Jurkat, Clone E6-1 (cell line): ENCODE measurements around the gene GNLY.

Source experiments
- DNase-seq: peaks from one replicate; pipeline ENCODE4 v3.0.0-alpha.2; 2011; ENCODE audit warnings: low read depth, low spot score
- H3K4me3 ChIP-seq: 2 replicates; pipeline ENCODE4 v1.5.1; 2011; ENCODE audit warnings: mild to moderate bottlenecking, low read length, control low read depth, moderate library complexity

The GNLY gene

GRCh38 chr2:85678794-85679672 lies 15.1 kb upstream of the GNLY start:
- DNase-seq, result peak; percentile 21
- H3K4me3 ChIP-seq, result no peak overlapping the region

- no peak overlapping the region for H3K4me3 ChIP-seq
- no peak for DNase-seq
Measured at GRCh38 chr2:85680707-85681371, 13.3 kb upstream of the GNLY start.

GRCh38 chr2:85681372-85681763 lies 12.8 kb upstream of the GNLY start:
- H3K4me3 ChIP-seq, result no peak overlapping the region
- DNase-seq, result no peak

GRCh38 chr2:85681776-85682175 lies 12.4 kb upstream of the GNLY start:
- DNase-seq, result no peak
- H3K4me3 ChIP-seq, result no peak overlapping the region

GRCh38 chr2:85682378-85682777 lies 11.8 kb upstream of the GNLY start:
- no peak for DNase-seq
- H3K4me3 ChIP-seq, result no peak overlapping the region

- no peak for DNase-seq
- no peak overlapping the region for H3K4me3 ChIP-seq
Measured at GRCh38 chr2:85684380-85684779, 9.8 kb upstream of the GNLY start.

GRCh38 chr2:85684806-85685205 lies 9.4 kb upstream of the GNLY start:
- no peak for DNase-seq

GRCh38 chr2:85690932-85691331 lies 3.2 kb upstream of the GNLY start:
- DNase-seq, result no peak
- H3K4me3 ChIP-seq, result no peak overlapping the region

More at GRCh38 chr2:85684806-85685205, 9.4 kb upstream of the GNLY start:
- H3K4me3 ChIP-seq, result no peak overlapping the region

GRCh38 chr2:85692039-85692645 lies 2.0 kb upstream of the GNLY start:
- no peak overlapping the region for H3K4me3 ChIP-seq
- DNase-seq, result no peak

GRCh38 chr2:85695121-85695520 lies 963 bp downstream of the GNLY start:
- DNase-seq, result no peak
- no peak overlapping the region for H3K4me3 ChIP-seq

GRCh38 chr2:85695691-85696668 lies 1.8 kb downstream of the GNLY start:
- no peak overlapping the region for H3K4me3 ChIP-seq
- no peak for DNase-seq

- no peak overlapping the region for H3K4me3 ChIP-seq
- no peak for DNase-seq
Measured at GRCh38 chr2:85697096-85697495, 2.9 kb downstream of the GNLY start.

- DNase-seq, result no peak
- peak overlapping the region; percentile 13 for H3K4me3 ChIP-seq
Measured at GRCh38 chr2:85697716-85698115, 3.6 kb downstream of the GNLY start.

GRCh38 chr2:85698184-85698879 lies 4.2 kb downstream of the GNLY start:
- DNase-seq, result peak; percentile 81
- H3K4me3 ChIP-seq, result peak overlapping the region; percentile 13

GRCh38 chr2:85698880-85699254 lies 4.7 kb downstream of the GNLY start:
- DNase-seq, result no peak
- no peak overlapping the region for H3K4me3 ChIP-seq

- H3K4me3 ChIP-seq, result no peak overlapping the region
- DNase-seq, result no peak
Measured at GRCh38 chr2:85699325-85699724, 5.2 kb downstream of the GNLY start.

GRCh38 chr2:85702172-85702571 lies 8.0 kb downstream of the GNLY start:
- DNase-seq, result no peak
- no peak overlapping the region for H3K4me3 ChIP-seq

- no peak for DNase-seq
- no peak overlapping the region for H3K4me3 ChIP-seq
Measured at GRCh38 chr2:85702800-85703199, 8.6 kb downstream of the GNLY start.

GRCh38 chr2:85703329-85703728 lies 9.2 kb downstream of the GNLY start:
- DNase-seq, result no peak
- no peak overlapping the region for H3K4me3 ChIP-seq
